Right atrium auricular region (tissue), 2 donors: ENCODE data around the gene GJB3. TPM values are rescaled to one million over a fixed set of nuclear protein-coding genes. Genes with fewer than 3 reads are reported as not detected.
A peak's percentile ranks its signal among the peaks of the same experiment; 100 is the strongest.

Source experiments
- DNase-seq: peaks from one replicate; pipeline ENCODE4 v3.0.0-alpha.2; 2019; ENCODE audit warnings: low spot score
- H3K27ac ChIP-seq, 2 donors: fragments of 200-600 bp; sonication (generic); 1 replicate in 1 of 2; 2 replicates in 1 of 2; pipeline ENCODE4 v1.5.1; 2016 to 2019
- H3K27me3 ChIP-seq, 2 donors: fragments of 200-600 bp; sonication (generic); one replicate each; pipeline versions ENCODE4 v1.5.1 to v1.6.0; 2017 to 2019
- H3K36me3 ChIP-seq: fragments of 200-600 bp; sonication (generic); one replicate; pipeline ENCODE4 v1.5.1; 2016
- H3K4me1 ChIP-seq, 2 donors: fragments of 200-600 bp; sonication (generic); one replicate each; pipeline versions ENCODE4 v1.5.1 to v1.6.0; 2017 to 2019
- H3K4me3 ChIP-seq, 2 donors: fragments of 200-600 bp; sonication (generic); 1 replicate in 1 of 2; 2 replicates in 1 of 2; pipeline ENCODE4 v1.5.1; 2017 to 2019; ENCODE audit warnings: mild to moderate bottlenecking in 1 of 2, moderate library complexity in 1 of 2
- H3K9me3 ChIP-seq, 2 donors: fragments of 200-600 bp; sonication (generic); one replicate each; pipeline ENCODE4 v1.5.1; 2019
- total RNA-seq, 2 donors: library from RNA; depleted of rRNA; stranded (reverse); fragments of >200 nt; gene quantifications; one replicate each; pipeline ENCODE4 v1.1.0, GENCODE V29; 2016
- TF ChIP-seq, protein P1 (sequence below), 2 donors: fragments of 200-600 bp; sonication (generic); IDR thresholded peaks; one replicate each; pipeline ENCODE4 v1.5.1; 2019; ENCODE audit warnings: antibody characterized with exemption in 2 of 2

Gene GJB3
- total RNA-seq, 2 donors from 2014 or later, result 0.28 TPM; not detected in 1

DNA sequence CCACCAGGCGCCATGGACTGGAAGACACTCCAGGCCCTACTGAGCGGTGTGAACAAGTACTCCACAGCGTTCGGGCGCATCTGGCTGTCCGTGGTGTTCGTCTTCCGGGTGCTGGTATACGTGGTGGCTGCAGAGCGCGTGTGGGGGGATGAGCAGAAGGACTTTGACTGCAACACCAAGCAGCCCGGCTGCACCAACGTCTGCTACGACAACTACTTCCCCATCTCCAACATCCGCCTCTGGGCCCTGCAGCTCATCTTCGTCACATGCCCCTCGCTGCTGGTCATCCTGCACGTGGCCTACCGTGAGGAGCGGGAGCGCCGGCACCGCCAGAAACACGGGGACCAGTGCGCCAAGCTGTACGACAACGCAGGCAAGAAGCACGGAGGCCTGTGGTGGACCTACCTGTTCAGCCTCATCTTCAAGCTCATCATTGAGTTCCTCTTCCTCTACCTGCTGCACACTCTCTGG is 3.8 kb downstream of the GJB3 start:
- H3K27ac ChIP-seq, result no peak overlapping the region
- H3K36me3 ChIP-seq, result no peaks in the 10 kb centered on the region
- TF ChIP-seq, protein P1, sequence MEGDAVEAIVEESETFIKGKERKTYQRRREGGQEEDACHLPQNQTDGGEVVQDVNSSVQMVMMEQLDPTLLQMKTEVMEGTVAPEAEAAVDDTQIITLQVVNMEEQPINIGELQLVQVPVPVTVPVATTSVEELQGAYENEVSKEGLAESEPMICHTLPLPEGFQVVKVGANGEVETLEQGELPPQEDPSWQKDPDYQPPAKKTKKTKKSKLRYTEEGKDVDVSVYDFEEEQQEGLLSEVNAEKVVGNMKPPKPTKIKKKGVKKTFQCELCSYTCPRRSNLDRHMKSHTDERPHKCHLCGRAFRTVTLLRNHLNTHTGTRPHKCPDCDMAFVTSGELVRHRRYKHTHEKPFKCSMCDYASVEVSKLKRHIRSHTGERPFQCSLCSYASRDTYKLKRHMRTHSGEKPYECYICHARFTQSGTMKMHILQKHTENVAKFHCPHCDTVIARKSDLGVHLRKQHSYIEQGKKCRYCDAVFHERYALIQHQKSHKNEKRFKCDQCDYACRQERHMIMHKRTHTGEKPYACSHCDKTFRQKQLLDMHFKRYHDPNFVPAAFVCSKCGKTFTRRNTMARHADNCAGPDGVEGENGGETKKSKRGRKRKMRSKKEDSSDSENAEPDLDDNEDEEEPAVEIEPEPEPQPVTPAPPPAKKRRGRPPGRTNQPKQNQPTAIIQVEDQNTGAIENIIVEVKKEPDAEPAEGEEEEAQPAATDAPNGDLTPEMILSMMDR (IDR thresholded peaks at IDR 0.05), result no peak
- peaks cover 0 to 18% of the 10 kb centered on the region in 2 donors for H3K4me1 ChIP-seq
- H3K9me3 ChIP-seq, result no peaks in the 10 kb centered on the region
- no peak for DNase-seq
- no peak overlapping the region for H3K4me3 ChIP-seq
- peaks cover 11 to 20% of the 10 kb centered on the region in 2 donors for H3K27me3 ChIP-seq

- TF ChIP-seq, protein P1 (IDR thresholded peaks at IDR 0.05), result no peak
- Histone ChIP-seq H3K9me3 (no peaks in the 10 kb centered on the region), H3K36me3 (no peaks in the 10 kb centered on the region), H3K4me3 (no peak overlapping the region), H3K27ac (no peak overlapping the region), H3K4me1 (peaks cover 0 to 18% of the 10 kb centered on the region in 2 donors), H3K27me3 (peaks cover 11 to 15% of the 10 kb centered on the region in 2 donors)
- no peak for DNase-seq
These were observed 4.3 kb downstream of the GJB3 start for GRCh38 chr1:34785231-34785874.

- DNase-seq, result no peak
- H3K9me3 ChIP-seq, result no peaks in the 10 kb centered on the region
These were observed 5.0 kb downstream of the GJB3 start for GRCh38 chr1:34785875-34786470.

GRCh38 chr1:34786521-34787325 is 5.7 kb downstream of the GJB3 start:
- DNase-seq, result peak; percentile 66
- H3K27ac ChIP-seq, result no peak overlapping the region

More at GRCh38 chr1:34785875-34786470, 5.0 kb downstream of the GJB3 start:
- TF ChIP-seq, protein P1 (IDR thresholded peaks at IDR 0.05), result no peak
- H3K4me3 ChIP-seq, result no peak overlapping the region
- H3K4me1 ChIP-seq, result peaks cover 0 to 16% of the 10 kb centered on the region in 2 donors
- no peak overlapping the region for H3K27ac ChIP-seq
- peaks cover 10 to 12% of the 10 kb centered on the region in 2 donors for H3K27me3 ChIP-seq
- H3K36me3 ChIP-seq, result no peaks in the 10 kb centered on the region

More at GRCh38 chr1:34786521-34787325, 5.7 kb downstream of the GJB3 start:
- H3K4me1 ChIP-seq, result peaks cover 0 to 9% of the 10 kb centered on the region in 2 donors
- no peaks in the 10 kb centered on the region for H3K9me3 ChIP-seq
- H3K4me3 ChIP-seq, result no peak overlapping the region
- peaks cover 3 to 5% of the 10 kb centered on the region in 2 donors for H3K27me3 ChIP-seq
- TF ChIP-seq, protein P1 (IDR thresholded peaks at IDR 0.05), result peak; percentile 63 to 90
- no peaks in the 10 kb centered on the region for H3K36me3 ChIP-seq
